Stimulated activated naive CD4-positive, alpha-beta T cell (primary cell): ENCODE results near the gene ZNF618.

Source experiments
- DNase-seq, 6 experiments: peaks; one replicate each; lab custom pipeline; 2025; lab: John Stamatoyannopoulos, UW

Gene ZNF618

DNA sequence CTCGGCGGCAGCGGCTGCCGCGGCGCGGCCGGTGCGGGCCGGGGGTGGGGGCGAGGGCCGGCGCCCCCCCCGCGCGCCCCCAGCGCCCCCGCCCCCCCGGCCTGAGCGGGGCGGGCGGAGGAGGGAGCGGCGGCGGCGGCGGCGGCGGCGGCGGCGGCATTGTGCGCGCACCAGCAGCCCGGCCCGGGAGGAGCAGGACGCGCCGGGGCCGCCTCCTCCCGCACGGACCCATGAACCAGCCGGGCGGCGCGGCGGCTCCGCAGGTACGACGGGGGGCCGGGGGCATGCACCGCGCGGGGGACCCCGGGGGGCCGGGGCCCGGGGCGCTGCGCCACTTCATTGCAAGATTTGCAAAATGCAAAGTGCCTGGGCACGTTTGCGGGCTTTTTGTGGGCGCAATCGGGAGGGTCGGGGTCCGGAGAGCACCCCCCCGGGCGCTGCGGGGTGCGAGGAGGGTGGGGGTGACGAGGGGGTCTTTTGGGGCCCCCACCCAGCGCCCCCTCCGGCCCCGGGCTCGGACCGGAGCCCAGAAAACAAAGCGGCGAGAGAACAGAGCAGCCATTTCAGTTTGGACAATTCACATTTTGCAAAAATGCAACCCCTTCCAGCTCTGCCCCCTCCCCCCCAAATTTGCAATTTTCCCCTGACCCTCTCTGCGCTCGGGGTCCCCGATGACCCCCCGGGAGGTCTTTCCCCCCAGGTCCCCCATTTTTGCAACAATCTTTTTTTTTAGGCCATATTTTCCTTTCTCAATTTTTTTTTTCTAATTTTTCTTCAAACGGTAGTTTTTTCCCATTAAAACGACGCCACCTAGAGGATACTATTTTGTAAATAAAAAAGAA lies at the start of gene ZNF618:
Gene ZNF618, plus strand, starts transcription at position 159 of the 842 bp plus-strand sequence. Its CDS starts 72 bp downstream, at position 231.
- DNase-seq, result peak in 2 of 6 experiments; percentile 6 to 14

- no peak for DNase-seq
Measured at GRCh38 chr9:113828221-113828620, 47.9 kb upstream of the ZNF618 start.

GRCh38 chr9:113837334-113837733 lies 38.8 kb upstream of the ZNF618 start:
- DNase-seq, result no peak

- no peak for DNase-seq
Measured at GRCh38 chr9:113842086-113842485, 34.0 kb upstream of the ZNF618 start.

DNA sequence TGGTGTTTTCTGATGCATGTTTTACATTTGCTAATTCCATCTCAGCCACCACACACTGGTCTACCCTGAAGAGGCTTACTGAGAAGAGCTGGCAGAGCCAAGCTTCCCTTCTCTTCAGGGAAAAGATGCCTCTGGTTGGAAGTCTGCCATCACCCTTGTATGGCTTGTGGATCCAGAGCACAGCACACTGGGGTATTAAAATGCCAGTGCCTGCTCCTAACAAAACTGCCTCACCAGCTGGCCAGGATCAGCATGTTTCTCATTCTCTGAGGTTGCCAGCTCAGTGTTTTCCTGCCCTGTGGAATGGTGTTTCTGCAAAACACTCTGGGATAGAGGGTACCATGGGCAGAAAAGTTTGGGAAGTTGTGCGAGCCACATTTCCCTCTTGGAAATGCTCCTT lies 31.6 kb upstream of the ZNF618 start:
- DNase-seq, result no peak

DNA sequence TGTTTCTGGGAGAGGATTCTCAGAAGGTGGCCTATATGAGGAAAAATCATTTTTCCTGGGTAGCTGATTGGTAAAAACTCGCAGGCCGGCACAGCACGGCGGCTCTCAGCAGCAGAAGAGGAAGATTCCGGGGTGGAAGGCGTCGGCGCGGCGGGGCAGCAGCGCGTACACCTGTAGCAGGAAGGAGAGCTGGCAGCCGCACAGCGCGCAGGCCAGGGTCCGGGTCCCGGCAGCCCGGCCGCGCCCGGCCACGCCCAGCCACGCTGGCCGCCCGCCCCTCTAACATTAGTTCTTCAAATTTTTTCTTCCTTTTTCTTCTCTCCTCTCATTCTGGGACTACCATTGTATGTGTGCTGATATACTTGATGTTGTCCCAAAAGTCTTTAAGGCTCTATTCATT lies 24.8 kb upstream of the ZNF618 start:
- no peak for DNase-seq

DNA sequence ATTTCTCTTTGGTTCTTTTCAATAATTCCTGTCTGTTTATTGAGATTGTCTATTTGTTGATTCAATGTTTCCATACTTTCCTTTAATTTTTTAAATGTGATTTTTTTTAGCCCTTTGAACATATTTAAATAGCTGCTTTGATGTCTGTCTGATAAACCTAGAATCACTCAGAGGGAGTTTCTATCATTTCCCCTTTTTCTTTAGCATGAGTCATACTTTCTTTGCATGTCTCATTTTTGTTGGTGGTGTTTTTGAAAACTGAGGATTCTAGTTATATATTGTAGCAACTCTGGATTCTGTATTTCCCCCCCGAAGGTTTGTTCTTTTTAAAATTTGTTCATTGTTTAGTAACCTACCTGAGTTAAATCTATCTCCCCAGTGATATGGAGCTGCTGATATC lies 24.2 kb upstream of the ZNF618 start:
- no peak for DNase-seq

GRCh38 chr9:113853333-113853732 lies 22.8 kb upstream of the ZNF618 start:
- DNase-seq, result no peak

GRCh38 chr9:113854310-113854709 lies 21.8 kb upstream of the ZNF618 start:
- DNase-seq, result no peak

- DNase-seq, result no peak
Measured at GRCh38 chr9:113857875-113858274, 18.2 kb upstream of the ZNF618 start.

- no peak for DNase-seq
Measured at GRCh38 chr9:113858282-113858681, 17.8 kb upstream of the ZNF618 start.

GRCh38 chr9:113863345-113863744 lies 12.8 kb upstream of the ZNF618 start:
- no peak for DNase-seq

GRCh38 chr9:113868501-113868900 lies 7.6 kb upstream of the ZNF618 start:
- DNase-seq, result no peak

- no peak for DNase-seq
Measured at GRCh38 chr9:113872485-113873143, 3.5 kb upstream of the ZNF618 start.

DNA sequence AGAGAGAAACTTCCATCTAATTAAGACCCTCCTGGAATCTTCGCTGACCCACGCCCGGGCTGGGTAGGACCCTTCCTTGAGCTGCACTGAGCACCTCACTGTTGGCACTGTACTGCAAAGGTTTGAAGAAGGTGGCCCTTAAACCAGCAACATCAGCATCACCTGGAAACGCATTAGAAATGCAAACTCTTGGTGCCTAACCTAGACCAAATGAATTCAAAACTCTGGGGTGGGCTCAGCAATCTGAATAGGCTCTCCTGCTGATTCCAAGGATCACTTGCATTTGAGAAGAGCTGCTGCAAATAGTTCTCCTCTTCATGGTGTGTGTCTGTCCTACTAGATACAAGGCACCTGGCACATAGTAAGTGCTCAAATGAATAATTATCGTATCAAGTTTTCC lies 2.7 kb upstream of the ZNF618 start:
- DNase-seq, result no peak

GRCh38 chr9:113873926-113874325 lies 2.2 kb upstream of the ZNF618 start:
- DNase-seq, result no peak

- DNase-seq, result no peak
Measured at GRCh38 chr9:113875459-113876150, 504 bp upstream of the ZNF618 start.

DNA sequence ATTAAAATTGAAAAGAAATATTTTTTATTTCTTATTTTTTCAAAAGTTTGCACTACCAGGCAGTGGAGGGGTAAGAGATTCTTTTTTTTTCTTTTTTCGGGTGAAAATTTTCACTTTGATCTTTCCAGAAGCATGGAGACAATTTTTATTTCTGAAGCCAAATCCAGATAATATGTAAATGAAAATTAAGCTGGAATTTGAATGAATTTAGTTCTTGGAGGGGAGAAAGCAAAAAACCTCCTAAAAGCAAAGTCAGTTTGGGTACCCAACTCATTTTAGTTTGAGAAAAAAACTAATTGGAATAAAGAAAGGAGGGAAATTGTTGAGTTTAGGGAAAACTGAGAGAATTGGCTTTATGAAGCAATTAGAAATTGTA lies 872 bp downstream of the ZNF618 start:
- DNase-seq, result no peak

- DNase-seq, result no peak
Measured at GRCh38 chr9:113879318-113879717, 3.2 kb downstream of the ZNF618 start.

GRCh38 chr9:113879911-113880310 lies 3.8 kb downstream of the ZNF618 start:
- DNase-seq, result no peak

GRCh38 chr9:113882181-113882580 lies 6.1 kb downstream of the ZNF618 start:
- DNase-seq, result no peak

DNA sequence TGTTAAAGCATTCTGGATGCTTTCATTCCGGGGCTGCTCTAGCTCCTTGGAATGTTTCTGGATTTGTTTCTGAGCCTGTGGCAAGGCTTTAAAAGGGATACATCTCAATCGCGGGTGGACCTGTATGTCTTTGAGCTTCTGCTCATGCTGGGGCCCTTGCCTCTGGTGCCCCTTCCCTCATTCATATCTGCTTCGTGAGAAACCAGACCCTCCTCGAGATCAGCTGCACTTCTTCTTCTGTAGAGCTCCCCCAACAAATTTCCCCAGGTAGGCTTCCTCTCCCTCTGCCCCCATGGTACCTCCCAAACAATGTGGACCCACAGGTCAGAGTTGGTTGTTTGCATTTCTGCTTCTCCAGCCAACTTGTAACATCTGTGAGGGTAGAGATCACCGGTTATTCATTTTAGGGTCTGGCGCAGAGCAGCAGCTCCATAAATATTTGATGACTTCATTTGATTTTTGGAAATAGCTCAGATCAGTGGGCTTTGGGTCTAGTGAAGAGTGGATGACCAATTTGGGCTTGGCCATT lies 6.6 kb downstream of the ZNF618 start:
- DNase-seq, result no peak
